Coronary artery (tissue), 2 donors: ENCODE results near the gene CDKN3.

Source experiments
- DNase-seq: peaks from one replicate; pipeline ENCODE4 v3.0.0-alpha.2; 2017; ENCODE audit warnings: low spot score
- H3K27ac ChIP-seq, 2 donors: fragments of 200-600 bp; sonication (generic); one replicate each; pipeline ENCODE4 v1.5.1; 2016 to 2019
- H3K4me3 ChIP-seq: fragments of 200-600 bp; sonication (generic); 2 replicates; pipeline ENCODE4 v1.5.1; 2016; ENCODE audit warnings: mild to moderate bottlenecking, moderate library complexity
- CTCF ChIP-seq: fragments of 200-600 bp; sonication (generic); IDR thresholded peaks from one replicate; pipeline ENCODE4 v1.5.1; 2019; ENCODE audit warnings: antibody characterized with exemption

The CDKN3 gene

GRCh38 chr14:54353266-54353665 is 43.5 kb upstream of the CDKN3 start:
- TF ChIP-seq CTCF = no peak
- Histone ChIP-seq H3K27ac (no peak overlapping the region), H3K4me3 (no peak overlapping the region)
- no peak for DNase-seq

GRCh38 chr14:54353694-54354093 is 43.1 kb upstream of the CDKN3 start:
- TF ChIP-seq CTCF = no peak
- no peak overlapping the region for H3K27ac ChIP-seq
- no peak overlapping the region for H3K4me3 ChIP-seq
- DNase-seq = no peak

- no peak for TF ChIP-seq CTCF
- no peak for DNase-seq
- no peak overlapping the region for H3K4me3 ChIP-seq
- H3K27ac ChIP-seq = no peak overlapping the region
These were observed 42.7 kb upstream of the CDKN3 start for GRCh38 chr14:54354096-54354495.

GRCh38 chr14:54354968-54355641 is 41.7 kb upstream of the CDKN3 start:
- Histone ChIP-seq H3K4me3 (no peak overlapping the region), H3K27ac (no peak overlapping the region)
- TF ChIP-seq CTCF = no peak
- DNase-seq = no peak

- no peak for DNase-seq
- no peak overlapping the region for H3K27ac ChIP-seq
- TF ChIP-seq CTCF = no peak
- no peak overlapping the region for H3K4me3 ChIP-seq
These were observed 41.1 kb upstream of the CDKN3 start for GRCh38 chr14:54355698-54356097.

- TF ChIP-seq CTCF = no peak
- H3K4me3 ChIP-seq = no peak overlapping the region
- H3K27ac ChIP-seq = no peak overlapping the region
- no peak for DNase-seq
These were observed 40.6 kb upstream of the CDKN3 start for GRCh38 chr14:54356172-54356571.

- Histone ChIP-seq H3K27ac (no peak overlapping the region), H3K4me3 (no peak overlapping the region)
- DNase-seq = no peak
- no peak for TF ChIP-seq CTCF
These were observed 36.1 kb upstream of the CDKN3 start for GRCh38 chr14:54360667-54361066.
